Measurements from ENCODE around the gene PLEKHG3.

DNA sequence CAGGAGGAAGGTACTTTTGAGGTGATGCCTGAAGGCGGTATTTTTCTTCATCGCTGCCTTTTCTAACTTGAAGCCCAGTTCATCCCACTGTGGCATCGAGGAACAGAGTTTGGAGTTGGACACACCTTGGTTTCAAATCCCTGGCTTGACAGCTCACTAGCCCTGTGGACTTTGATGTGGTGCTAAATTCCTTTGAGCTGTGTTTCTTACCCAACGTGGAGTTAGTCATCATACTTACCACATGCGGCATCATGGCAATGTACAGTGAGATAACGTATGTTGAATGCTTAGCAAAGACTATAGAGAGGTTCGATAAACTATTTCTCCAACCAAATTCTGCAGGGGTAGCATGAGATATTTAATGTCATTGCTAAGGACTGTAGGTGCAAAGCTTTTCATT is 3.4 kb downstream of the PLEKHG3 start:
- TF ChIP-seq, protein P1, sequence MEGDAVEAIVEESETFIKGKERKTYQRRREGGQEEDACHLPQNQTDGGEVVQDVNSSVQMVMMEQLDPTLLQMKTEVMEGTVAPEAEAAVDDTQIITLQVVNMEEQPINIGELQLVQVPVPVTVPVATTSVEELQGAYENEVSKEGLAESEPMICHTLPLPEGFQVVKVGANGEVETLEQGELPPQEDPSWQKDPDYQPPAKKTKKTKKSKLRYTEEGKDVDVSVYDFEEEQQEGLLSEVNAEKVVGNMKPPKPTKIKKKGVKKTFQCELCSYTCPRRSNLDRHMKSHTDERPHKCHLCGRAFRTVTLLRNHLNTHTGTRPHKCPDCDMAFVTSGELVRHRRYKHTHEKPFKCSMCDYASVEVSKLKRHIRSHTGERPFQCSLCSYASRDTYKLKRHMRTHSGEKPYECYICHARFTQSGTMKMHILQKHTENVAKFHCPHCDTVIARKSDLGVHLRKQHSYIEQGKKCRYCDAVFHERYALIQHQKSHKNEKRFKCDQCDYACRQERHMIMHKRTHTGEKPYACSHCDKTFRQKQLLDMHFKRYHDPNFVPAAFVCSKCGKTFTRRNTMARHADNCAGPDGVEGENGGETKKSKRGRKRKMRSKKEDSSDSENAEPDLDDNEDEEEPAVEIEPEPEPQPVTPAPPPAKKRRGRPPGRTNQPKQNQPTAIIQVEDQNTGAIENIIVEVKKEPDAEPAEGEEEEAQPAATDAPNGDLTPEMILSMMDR (IDR thresholded peaks at IDR 0.05): no peak
- no peak for TF ChIP-seq POLR2A (IDR thresholded peaks at IDR 0.05)
